Endodermal cell (in vitro differentiated cells): ENCODE data around the gene RNU7-1. TPM values are rescaled to one million over a fixed set of nuclear protein-coding genes. Genes with fewer than 3 reads are reported as not detected.

Experiments used
- DNase-seq: peaks from one replicate; pipeline ENCODE4 v3.0.0-alpha.2; 2017
- H3K27ac ChIP-seq: 2 replicates; pipeline ENCODE4 v1.5.1; 2013; ENCODE audit warnings: mild to moderate bottlenecking, low read depth, low read length, moderate library complexity
- H3K27me3 ChIP-seq: 2 replicates; pipeline ENCODE4 v1.6.1; 2013; ENCODE audit warnings: mild to moderate bottlenecking, low read length, moderate library complexity; ENCODE audit not compliant: insufficient read depth, control insufficient read depth, poor library complexity, severe bottlenecking
- H3K36me3 ChIP-seq: 2 replicates; pipeline ENCODE4 v1.7.0; 2013; ENCODE audit warnings: mild to moderate bottlenecking, low read length, moderate library complexity; ENCODE audit not compliant: control insufficient read depth, insufficient read depth
- H3K4me1 ChIP-seq: one replicate; pipeline ENCODE4 v1.7.0; 2013; ENCODE audit warnings: low read length; ENCODE audit not compliant: control insufficient read depth, insufficient read depth
- H3K4me3 ChIP-seq: 2 replicates; pipeline ENCODE4 v1.5.1; 2013; ENCODE audit warnings: mild to moderate bottlenecking, low read length, moderate library complexity
- H3K9ac ChIP-seq: 2 replicates; pipeline ENCODE4 v1.6.1; 2013; ENCODE audit warnings: mild to moderate bottlenecking, low read length, moderate library complexity; ENCODE audit not compliant: poor library complexity, severe bottlenecking; ENCODE audit errors: extremely low read depth
- H3K9me3 ChIP-seq: 2 replicates; pipeline ENCODE4 v1.6.1; 2013; ENCODE audit warnings: mild to moderate bottlenecking, low read length, moderate library complexity; ENCODE audit not compliant: control insufficient read depth
- H3K27ac Mint-ChIP-seq: 2 replicates; pipeline ENCODE4 v1.8.0; 2020; ENCODE audit warnings: mixed read lengths
- H3K27me3 Mint-ChIP-seq: 2 replicates; pipeline ENCODE4 v1.8.0; 2021; ENCODE audit warnings: mild to moderate bottlenecking, mixed read lengths; ENCODE audit not compliant: insufficient read depth
- H3K36me3 Mint-ChIP-seq: 2 replicates; pipeline ENCODE4 v1.8.0; 2020; ENCODE audit warnings: low read depth, mixed read lengths
- H3K4me1 Mint-ChIP-seq: 2 replicates; pipeline ENCODE4 v1.8.0; 2020; ENCODE audit warnings: mixed read lengths
- H3K4me3 Mint-ChIP-seq: 2 replicates; pipeline ENCODE4 v1.8.0; 2020; ENCODE audit warnings: mild to moderate bottlenecking, moderate library complexity, mixed read lengths
- H3K9me3 Mint-ChIP-seq: 2 replicates; pipeline ENCODE4 v1.8.0; 2020; ENCODE audit warnings: mild to moderate bottlenecking, mixed read lengths
- CTCF ChIP-seq: fragments of 200-600 bp; sonication (generic); conservative IDR thresholded peaks from 2 replicates; pipeline ENCODE4 v1.5.0; 2021; ENCODE audit warnings: antibody characterized with exemption, mild to moderate bottlenecking
- WGBS, 2 experiments: methylation state at CpG; one replicate each; pipeline versions ENCODE4 v1.1.5 to v1.1.7; 2013; ENCODE audit warnings: missing lambda C conversion rate in 2 of 2, mixed read lengths in 1 of 2; ENCODE audit not compliant: insufficient coverage in 1 of 2, insufficient read length in 1 of 2; 5-methylcytosine and 5-hydroxymethylcytosine counted together
- total RNA-seq, 2 donors: library from RNA; stranded (reverse); fragmentation: NEBNext Ultra II Directional in 1 of 2; extraction: Animal tissue kit (Norgen Biotek cat#: 25700) in 1 of 2; gene quantifications; 2 replicates in 1 of 2; 3 replicates in 1 of 2; pipeline ENCODE4 v1.2.1, GENCODE V29; 2021

RNU7-1 gene
- total RNA-seq, 2 donors from 2014 or later = not detected

GRCh38 chr12:6909421-6910145 lies 34.0 kb upstream of the RNU7-1 start:
- Histone ChIP-seq H3K27ac (no peak overlapping the region), H3K36me3 (no peaks in the 10 kb centered on the region), H3K27me3 (peaks cover 11% of the 10 kb centered on the region), H3K9me3 (no peaks in the 10 kb centered on the region), H3K9ac (no peak overlapping the region), H3K4me1 (no peaks in the 10 kb centered on the region), H3K4me3 (no peak overlapping the region)
- Mint-ChIP-seq H3K9me3 (no peaks in the 10 kb centered on the region), H3K27me3 (peaks cover 48% of the 10 kb centered on the region), H3K36me3 (no peaks in the 10 kb centered on the region), H3K27ac (no peak overlapping the region), H3K4me3 (no peak overlapping the region), H3K4me1 (peaks cover 14% of the 10 kb centered on the region)
- TF ChIP-seq CTCF = no peak
- WGBS, 2 experiments = 88 to 94% methylated on average over 3 to 4 of the region's 4 CpGs
- no peak for DNase-seq

DNA sequence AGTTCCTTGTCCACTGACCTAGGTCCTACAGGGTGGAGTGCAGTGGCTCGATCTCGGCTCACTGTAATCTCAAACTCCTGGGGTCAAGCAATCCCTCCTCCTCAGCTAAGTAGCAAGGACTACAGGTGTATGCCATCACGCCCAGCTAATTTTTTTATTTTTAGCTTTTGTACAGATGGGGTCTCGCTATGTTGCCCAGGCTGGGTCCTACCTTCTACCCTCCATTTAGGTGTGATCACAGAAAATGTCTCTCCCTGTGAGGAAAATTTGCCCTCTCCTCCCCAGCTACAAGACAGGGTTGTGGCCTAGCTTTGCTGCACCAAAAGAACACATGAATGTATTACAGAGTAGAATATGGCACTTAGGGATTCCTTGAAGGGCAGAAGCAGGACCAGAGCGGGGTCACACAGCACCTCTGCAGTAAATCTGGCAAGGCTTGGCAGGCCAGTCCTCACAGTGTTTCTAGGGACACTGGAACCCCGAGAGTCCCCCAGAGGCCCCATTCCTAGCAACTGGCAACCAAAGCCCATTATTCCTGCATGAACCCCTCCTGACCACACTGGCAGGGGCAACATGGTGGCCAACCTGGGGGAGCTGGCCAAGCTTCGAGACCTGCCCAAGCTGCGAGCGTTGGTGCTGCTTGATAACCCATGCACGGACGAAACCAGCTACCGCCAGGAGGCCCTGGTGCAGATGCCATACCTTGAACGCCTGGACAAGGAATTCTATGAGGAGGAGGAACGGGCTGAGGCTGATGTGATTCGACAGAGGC lies 31.3 kb upstream of the RNU7-1 start:
- TF ChIP-seq CTCF = no peak
- DNase-seq = no peak
- H3K4me1 Mint-ChIP-seq = peaks cover 37% of the 10 kb centered on the region
- H3K4me3 Mint-ChIP-seq = peak overlapping the region; percentile 77
- Histone ChIP-seq H3K4me1 (no peaks in the 10 kb centered on the region), H3K9ac (no peak overlapping the region), H3K27me3 (peaks cover 19% of the 10 kb centered on the region), H3K4me3 (no peak overlapping the region), H3K9me3 (no peaks in the 10 kb centered on the region), H3K27ac (no peak overlapping the region), H3K36me3 (no peaks in the 10 kb centered on the region)
- H3K36me3 Mint-ChIP-seq = peaks cover 10% of the 10 kb centered on the region
- WGBS, 2 experiments = 94 to 98% methylated on average over 11 to 15 of the region's 15 CpGs
- peak overlapping the region; percentile 8 for H3K27ac Mint-ChIP-seq
- peaks cover 63% of the 10 kb centered on the region for H3K27me3 Mint-ChIP-seq
- no peaks in the 10 kb centered on the region for H3K9me3 Mint-ChIP-seq

DNA sequence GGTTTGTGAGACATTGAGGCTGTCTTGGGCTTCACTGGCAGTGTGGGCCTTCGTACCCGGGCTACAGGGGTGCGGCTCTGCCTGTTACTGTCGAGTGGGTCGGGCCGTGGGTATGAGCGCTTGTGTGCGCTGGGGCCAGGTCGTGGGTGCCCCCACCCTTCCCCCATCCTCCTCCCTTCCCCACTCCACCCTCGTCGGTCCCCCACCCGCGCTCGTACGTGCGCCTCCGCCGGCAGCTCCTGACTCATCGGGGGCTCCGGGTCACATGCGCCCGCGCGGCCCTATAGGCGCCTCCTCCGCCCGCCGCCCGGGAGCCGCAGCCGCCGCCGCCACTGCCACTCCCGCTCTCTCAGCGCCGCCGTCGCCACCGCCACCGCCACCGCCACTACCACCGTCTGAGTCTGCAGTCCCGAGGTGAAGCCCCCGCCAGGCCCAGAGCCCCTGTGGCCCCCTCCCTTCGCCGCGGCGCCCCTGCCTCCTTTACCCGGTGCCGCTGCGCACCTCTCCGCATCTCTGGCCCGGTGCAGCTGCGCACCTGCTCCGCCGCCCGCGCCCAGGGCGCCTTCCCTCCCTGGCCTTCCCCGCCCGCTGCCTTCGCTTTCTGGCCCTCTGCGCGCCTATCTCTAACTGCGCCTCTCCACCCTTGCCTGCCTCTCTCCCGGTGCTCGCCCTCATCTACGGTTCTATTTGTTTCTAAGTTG lies 29.2 kb upstream of the RNU7-1 start, which contains the start of gene ENO2:
Gene ENO2, plus strand, starts transcription at position 335 of the 701 bp plus-strand sequence. CDS start 1,253 bp downstream, outside the sequence.
- no peak for TF ChIP-seq CTCF
- Mint-ChIP-seq H3K4me1 (peaks cover 39% of the 10 kb centered on the region), H3K27me3 (peaks cover 62% of the 10 kb centered on the region), H3K4me3 (peak within 1 kb of the TSS; percentile 77), H3K36me3 (peaks cover 23% of the 10 kb centered on the region), H3K9me3 (no peaks in the 10 kb centered on the region), H3K27ac (peak within 1 kb of the TSS; percentile 41)
- Histone ChIP-seq H3K4me3 (peak within 1 kb of the TSS; percentile 84), H3K27ac (no peak within 1 kb of the TSS), H3K9me3 (no peaks in the 10 kb centered on the region), H3K27me3 (peaks cover 19% of the 10 kb centered on the region), H3K36me3 (peaks cover 1% of the 10 kb centered on the region), H3K9ac (peak within 1 kb of the TSS; percentile 44), H3K4me1 (no peaks in the 10 kb centered on the region)
- DNase-seq = peak; percentile 89
- WGBS, 2 experiments = 2 to 3% methylated on average over 28 to 67 of the region's 68 CpGs
